Right kidney (tissue), 1 donor: Measurements from ENCODE around the gene PROKR1.
"Not testable (repeated sequence)": the region's sequence is repeated elsewhere in the genome, so short reads cannot be mapped to it uniquely, and the experiment has no call there.

Source experiments
- DNase-seq: peaks from one replicate; pipeline ENCODE4 v3.0.0-alpha.2; 2016

The PROKR1 gene

GRCh38 chr2:68658266-68658665 lies 14.9 kb downstream of the PROKR1 start:
- no peak for DNase-seq

- DNase-seq, result no peak
Observed at GRCh38 chr2:68659081-68659480, 15.7 kb downstream of the PROKR1 start.

- DNase-seq, result no peak
Observed at GRCh38 chr2:68660658-68661057, 17.3 kb downstream of the PROKR1 start.

- no peak for DNase-seq
Observed at GRCh38 chr2:68662466-68662865, 19.1 kb downstream of the PROKR1 start.

- no peak for DNase-seq
Observed at GRCh38 chr2:68663371-68664156, 20.2 kb downstream of the PROKR1 start.

- no peak for DNase-seq
Observed at GRCh38 chr2:68667371-68667770, 24.0 kb downstream of the PROKR1 start.

- no peak for DNase-seq
Observed at GRCh38 chr2:68669651-68670050, 26.3 kb downstream of the PROKR1 start.

- no peak for DNase-seq
Observed at GRCh38 chr2:68671961-68672360, 28.6 kb downstream of the PROKR1 start.

- DNase-seq, result no peak
Observed at GRCh38 chr2:68673631-68674030, 30.3 kb downstream of the PROKR1 start.

- DNase-seq, result no peak
Observed at GRCh38 chr2:68675470-68675869, 32.1 kb downstream of the PROKR1 start.

- not testable (repeated sequence) for DNase-seq
Observed at GRCh38 chr2:68677837-68678236, 34.5 kb downstream of the PROKR1 start.

GRCh38 chr2:68679166-68679916 lies 36.0 kb downstream of the PROKR1 start:
- not testable (repeated sequence) for DNase-seq

GRCh38 chr2:68679917-68680267 lies 36.5 kb downstream of the PROKR1 start:
- DNase-seq, result not testable (repeated sequence)

- no peak for DNase-seq
Observed at GRCh38 chr2:68684197-68684596, 40.8 kb downstream of the PROKR1 start.

GRCh38 chr2:68686178-68686577 lies 42.8 kb downstream of the PROKR1 start:
- DNase-seq, result no peak

- no peak for DNase-seq
Observed at GRCh38 chr2:68687018-68687417, 43.6 kb downstream of the PROKR1 start.

- DNase-seq, result no peak
Observed at GRCh38 chr2:68689553-68690537, 46.5 kb downstream of the PROKR1 start.

GRCh38 chr2:68690851-68691250 lies 47.5 kb downstream of the PROKR1 start:
- no peak for DNase-seq

- DNase-seq, result no peak
Observed at GRCh38 chr2:68692511-68692910, 49.1 kb downstream of the PROKR1 start.

- DNase-seq, result no peak
Observed at GRCh38 chr2:68693951-68694350, 50.6 kb downstream of the PROKR1 start.

GRCh38 chr2:68695971-68696370 lies 52.6 kb downstream of the PROKR1 start:
- DNase-seq, result no peak

GRCh38 chr2:68696554-68696953 lies 53.2 kb downstream of the PROKR1 start:
- no peak for DNase-seq
